T-helper 17 cell (primary cell): ENCODE results near the gene KANK4. TPM values are rescaled to one million over a fixed set of nuclear protein-coding genes. Genes with fewer than 3 reads are reported as not detected.

ENCODE experiments used
- ATAC-seq: fragments of 150-1000 bp; cut with Tn5 transposase; 2 replicates; pipeline ENCODE4 v1.10.0; 2021; ENCODE audit warnings: mild to moderate bottlenecking, moderate library complexity
- DNase-seq, 3 donors: peaks; one replicate each; pipeline versions ENCODE4 v3.0.0 to v3.0.0-alpha.2; 2020 to 2021
- H3K9me3 ChIP-seq: one replicate; pipeline ENCODE4 v1.7.0; 2013; ENCODE audit warnings: low read length, mild to moderate bottlenecking; ENCODE audit not compliant: control insufficient read depth, poor library complexity, severe bottlenecking
- H3K27ac Mint-ChIP-seq: one replicate; pipeline ENCODE4 v1.8.0; 2022; ENCODE audit warnings: mild to moderate bottlenecking, moderate library complexity, mixed read lengths
- H3K27me3 Mint-ChIP-seq: one replicate; pipeline ENCODE4 v1.8.0; 2022; ENCODE audit warnings: mixed read lengths
- H3K36me3 Mint-ChIP-seq: one replicate; pipeline ENCODE4 v1.8.0; 2022; ENCODE audit warnings: low read depth, mixed read lengths
- H3K4me1 Mint-ChIP-seq: one replicate; pipeline ENCODE4 v1.8.0; 2022; ENCODE audit warnings: mild to moderate bottlenecking, mixed read lengths
- H3K4me3 Mint-ChIP-seq: one replicate; pipeline ENCODE4 v1.8.0; 2022; ENCODE audit warnings: mild to moderate bottlenecking, moderate library complexity, mixed read lengths
- total RNA-seq, 4 donors: library from RNA in 2 of 4; stranded (reverse) in 2 of 4; gene quantifications; one replicate each; pipeline ENCODE4 v1.2.3 and lab custom pipeline; 2022 to 2026

KANK4 gene
- total RNA-seq, 2 donors from 2014 or later, result not detected

DNA sequence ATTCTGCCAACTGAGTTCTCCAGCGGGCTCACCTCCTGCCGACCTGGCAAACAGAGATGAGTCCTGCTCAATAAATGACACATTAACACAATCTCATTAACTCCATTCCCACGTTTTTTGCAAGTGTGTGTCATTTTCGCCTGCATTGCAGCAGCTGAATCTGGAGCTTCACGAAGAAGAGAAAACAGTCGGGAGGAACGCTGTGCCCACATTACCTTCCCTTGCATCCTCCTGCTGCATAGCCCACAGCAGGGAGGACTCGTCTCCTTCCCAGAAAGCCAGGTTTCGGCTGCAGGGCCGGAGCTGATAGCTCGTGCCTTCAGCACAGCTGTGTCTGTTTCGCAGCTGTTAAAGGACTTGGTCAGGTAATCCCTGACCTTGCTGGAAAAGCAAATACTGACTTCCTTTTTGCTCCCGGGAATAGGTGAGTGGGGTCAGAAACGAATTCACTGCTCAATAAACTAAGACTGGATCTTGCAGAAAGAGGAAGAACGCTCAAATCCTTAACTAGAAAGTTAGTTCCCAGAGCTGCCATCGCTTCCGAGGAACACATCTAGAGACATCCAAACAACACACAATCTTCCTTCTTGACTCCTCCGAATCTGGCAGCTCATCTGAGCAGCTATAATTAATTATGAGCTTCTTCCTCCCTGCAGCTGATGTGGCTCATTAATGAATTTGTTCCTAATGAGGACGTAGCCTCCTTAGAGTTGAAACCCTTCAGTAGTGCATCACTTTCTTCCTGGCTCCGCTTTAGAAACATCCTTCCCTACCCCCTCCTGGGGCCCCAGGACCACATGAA lies 33.0 kb downstream of the KANK4 start:
- no peaks in the 10 kb centered on the region for H3K9me3 ChIP-seq
- Mint-ChIP-seq H3K27ac (no peak overlapping the region), H3K36me3 (no peaks in the 10 kb centered on the region), H3K4me1 (peaks cover 3% of the 10 kb centered on the region), H3K27me3 (peaks cover 61% of the 10 kb centered on the region), H3K4me3 (no peak overlapping the region)
- no peak for ATAC-seq
- DNase-seq, result no peak

DNA sequence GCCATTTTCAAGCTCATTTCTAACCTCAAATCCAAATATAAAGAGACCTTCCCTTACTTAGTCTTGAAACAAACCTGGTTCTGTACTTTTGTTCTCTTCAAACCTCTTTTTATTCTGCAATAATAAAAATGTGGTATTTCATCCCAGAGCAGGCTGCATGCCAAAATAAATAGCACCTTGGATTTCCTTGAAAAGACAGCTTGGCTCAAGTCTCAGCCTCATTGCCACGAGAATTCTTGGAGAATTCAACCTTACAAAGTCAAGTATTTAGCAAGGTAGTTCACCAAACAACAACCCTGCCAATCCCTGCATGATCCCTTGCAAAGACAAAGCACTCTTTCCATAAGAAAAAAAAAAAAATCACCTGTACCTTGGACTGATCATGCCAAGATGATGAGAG lies 33.8 kb downstream of the KANK4 start:
- H3K27me3 Mint-ChIP-seq, result peaks cover 57% of the 10 kb centered on the region
- H3K36me3 Mint-ChIP-seq, result no peaks in the 10 kb centered on the region
- no peaks in the 10 kb centered on the region for H3K9me3 ChIP-seq
- no peak for DNase-seq
- ATAC-seq, result no peak
- H3K4me1 Mint-ChIP-seq, result peaks cover 3% of the 10 kb centered on the region
- no peak overlapping the region for H3K4me3 Mint-ChIP-seq
- H3K27ac Mint-ChIP-seq, result no peak overlapping the region

DNA sequence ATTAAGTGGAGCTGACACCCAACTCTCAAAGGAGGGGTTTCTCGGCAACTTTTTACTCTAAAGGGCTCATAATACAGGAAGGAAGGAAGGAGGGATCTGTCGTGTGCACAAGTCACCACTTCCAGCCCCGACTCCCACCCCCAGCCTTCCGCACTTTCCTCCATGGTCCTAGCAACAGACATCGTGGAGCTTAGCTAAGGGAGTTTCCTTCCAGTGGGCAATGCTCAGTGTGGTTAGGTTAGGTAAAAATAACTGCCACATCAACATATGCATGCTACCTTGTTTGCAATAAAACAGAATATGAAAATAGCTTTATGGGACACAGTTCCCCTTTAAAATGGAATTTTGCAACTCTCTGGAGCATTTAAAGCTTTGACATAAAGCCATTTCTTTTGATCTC lies 35.2 kb downstream of the KANK4 start:
- H3K27me3 Mint-ChIP-seq, result peaks cover 64% of the 10 kb centered on the region
- H3K9me3 ChIP-seq, result no peaks in the 10 kb centered on the region
- peaks cover 4% of the 10 kb centered on the region for H3K36me3 Mint-ChIP-seq
- H3K4me1 Mint-ChIP-seq, result peaks cover 3% of the 10 kb centered on the region
- no peak overlapping the region for H3K27ac Mint-ChIP-seq
- ATAC-seq, result no peak
- DNase-seq, result no peak
- no peak overlapping the region for H3K4me3 Mint-ChIP-seq

DNA sequence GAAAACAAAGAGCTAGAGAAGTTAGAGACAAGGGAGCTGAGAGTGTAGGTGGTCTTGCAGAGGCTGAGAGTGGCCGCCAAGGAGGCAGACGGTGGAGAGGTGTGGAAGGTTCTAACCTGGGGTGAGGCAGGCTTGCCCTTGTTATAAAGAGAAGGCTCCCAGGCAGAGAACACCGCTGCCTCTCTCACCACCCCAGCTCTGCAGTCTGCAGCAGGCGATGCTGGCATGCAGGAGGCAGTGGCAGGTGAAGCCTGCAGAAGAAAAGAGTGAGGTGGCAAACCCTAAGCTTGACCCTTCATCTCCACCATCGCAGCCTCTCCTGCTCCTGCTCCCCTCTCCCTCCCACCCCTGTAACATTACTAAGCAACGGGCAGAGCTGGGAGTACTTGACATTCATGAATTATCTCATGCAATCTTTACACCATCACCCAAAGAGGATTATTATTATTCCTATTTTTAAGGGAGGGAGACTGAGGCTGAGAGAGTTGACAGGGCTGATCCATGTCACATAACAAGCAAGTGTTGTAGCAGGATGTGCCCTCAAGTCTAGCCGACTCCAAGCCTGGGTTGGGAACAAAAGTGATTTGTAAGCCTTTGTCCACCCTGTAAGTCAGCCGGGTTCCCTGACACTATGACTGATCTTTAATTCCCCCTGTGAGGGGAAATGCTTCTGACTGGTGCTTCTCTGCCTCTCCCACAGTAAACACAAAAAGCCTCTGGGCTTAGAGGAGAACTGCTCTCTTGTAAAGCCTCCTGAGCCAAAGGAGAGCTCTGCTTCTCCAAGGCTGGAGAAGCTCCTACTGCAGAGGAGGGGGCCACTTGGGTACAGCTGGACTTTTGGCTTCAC lies 36.1 kb downstream of the KANK4 start:
- peaks cover 4% of the 10 kb centered on the region for H3K36me3 Mint-ChIP-seq
- H3K27ac Mint-ChIP-seq, result no peak overlapping the region
- peaks cover 3% of the 10 kb centered on the region for H3K4me1 Mint-ChIP-seq
- no peaks in the 10 kb centered on the region for H3K9me3 ChIP-seq
- H3K4me3 Mint-ChIP-seq, result no peak overlapping the region
- DNase-seq, result no peak
- peaks cover 65% of the 10 kb centered on the region for H3K27me3 Mint-ChIP-seq
- no peak for ATAC-seq

DNA sequence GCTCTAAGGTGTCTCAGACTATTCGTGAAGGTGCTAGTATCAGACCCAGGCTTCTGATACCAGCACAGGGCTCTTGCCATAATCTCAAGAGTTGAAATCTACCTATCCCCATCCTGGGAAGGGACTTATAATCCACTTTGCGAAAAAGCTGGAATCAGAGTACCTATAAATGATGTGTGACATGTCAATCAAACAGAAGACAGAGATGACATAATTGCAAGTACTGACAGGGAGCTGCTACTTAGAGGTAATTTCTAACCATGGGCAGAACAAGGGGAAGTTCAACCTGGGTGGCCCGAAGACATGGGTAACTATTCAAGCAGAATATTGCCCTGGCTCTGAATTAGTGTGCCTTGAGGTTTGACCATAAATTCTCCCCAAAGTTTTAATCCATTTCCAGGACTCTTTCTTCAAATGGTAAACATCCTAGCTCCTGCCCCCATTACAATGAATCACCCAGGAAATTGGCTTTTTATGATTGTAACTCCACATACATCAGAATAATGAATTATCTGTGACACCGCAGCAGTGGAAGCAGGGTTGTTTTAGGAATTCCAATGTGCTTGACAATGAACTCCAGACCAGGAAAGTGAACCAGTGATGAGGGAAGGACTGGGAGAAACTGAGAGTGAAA lies 37.2 kb downstream of the KANK4 start:
- Mint-ChIP-seq H3K4me3 (no peak overlapping the region), H3K36me3 (peaks cover 4% of the 10 kb centered on the region), H3K27ac (no peak overlapping the region), H3K27me3 (peaks cover 54% of the 10 kb centered on the region), H3K4me1 (peaks cover 3% of the 10 kb centered on the region)
- no peak for ATAC-seq
- H3K9me3 ChIP-seq, result no peaks in the 10 kb centered on the region
- no peak for DNase-seq

DNA sequence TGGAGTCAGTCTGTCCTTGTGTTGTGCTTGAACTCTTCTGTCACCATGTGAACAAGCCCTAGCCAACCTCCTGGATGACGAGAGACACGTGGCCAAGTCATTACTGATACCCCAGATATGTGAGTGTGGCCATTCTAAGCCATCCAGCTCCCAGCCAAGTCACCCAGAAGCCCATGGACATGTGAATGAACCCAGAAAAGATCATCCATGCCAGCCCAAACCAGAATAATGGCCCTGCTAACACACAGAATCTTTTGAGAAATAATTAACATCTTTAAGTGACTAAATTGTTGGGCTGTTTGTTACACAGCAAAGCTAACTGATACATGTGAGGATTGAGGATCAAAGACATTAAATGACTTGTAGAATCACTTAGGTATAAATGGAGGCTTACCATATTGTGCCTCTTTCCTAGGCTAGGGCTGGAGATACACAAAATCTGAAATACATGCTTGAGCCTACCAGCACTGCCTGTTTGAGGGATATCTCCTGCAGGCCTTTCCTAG lies 38.2 kb downstream of the KANK4 start:
- peaks cover 44% of the 10 kb centered on the region for H3K27me3 Mint-ChIP-seq
- H3K27ac Mint-ChIP-seq, result no peak overlapping the region
- no peak overlapping the region for H3K4me3 Mint-ChIP-seq
- no peaks in the 10 kb centered on the region for H3K9me3 ChIP-seq
- peaks cover 4% of the 10 kb centered on the region for H3K36me3 Mint-ChIP-seq
- no peaks in the 10 kb centered on the region for H3K4me1 Mint-ChIP-seq
- ATAC-seq (no peak), DNase-seq (no peak)

DNA sequence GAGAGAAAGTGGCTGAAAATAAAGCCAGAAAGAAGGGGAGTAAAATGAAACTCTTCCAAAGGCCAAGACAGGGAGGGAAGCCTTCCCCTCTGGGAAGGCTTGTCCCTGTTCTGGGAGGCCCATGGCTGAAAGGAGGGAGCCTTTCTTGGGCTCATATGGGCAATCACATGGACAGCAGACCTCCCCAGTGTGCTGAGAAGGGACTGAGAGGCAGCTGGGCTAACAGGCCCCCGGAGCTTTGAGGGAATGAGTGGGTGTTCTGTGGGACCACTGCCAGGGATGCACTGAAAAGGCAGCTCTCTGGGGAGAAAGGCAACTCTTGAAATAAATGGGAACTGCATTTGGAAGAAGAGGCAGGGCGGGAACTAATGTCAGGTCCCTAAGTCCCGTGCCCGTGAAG lies 39.1 kb downstream of the KANK4 start:
- Mint-ChIP-seq H3K27ac (no peak overlapping the region), H3K36me3 (peaks cover 4% of the 10 kb centered on the region), H3K4me1 (no peaks in the 10 kb centered on the region), H3K4me3 (no peak overlapping the region), H3K27me3 (peaks cover 35% of the 10 kb centered on the region)
- ATAC-seq, result no peak
- H3K9me3 ChIP-seq, result no peaks in the 10 kb centered on the region
- no peak for DNase-seq

DNA sequence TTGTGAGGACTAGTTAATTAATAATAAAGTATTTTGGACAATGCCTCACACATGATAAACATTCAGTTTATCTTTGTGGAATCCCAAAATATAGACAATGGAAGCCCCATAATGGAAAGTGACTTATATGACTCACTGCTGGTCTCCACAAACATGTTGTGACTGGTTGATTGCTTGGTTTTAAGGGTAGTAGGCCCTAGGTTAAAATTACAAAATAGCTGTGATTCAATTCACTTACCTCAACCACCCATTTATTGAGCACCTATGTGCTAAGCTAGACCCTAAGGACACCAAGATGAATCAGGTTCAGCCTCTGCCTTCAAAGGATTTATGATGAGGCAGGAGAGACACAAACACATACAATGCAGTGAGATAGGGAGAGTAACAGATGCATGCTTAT lies 42.4 kb downstream of the KANK4 start:
- peaks cover 17% of the 10 kb centered on the region for H3K27me3 Mint-ChIP-seq
- ATAC-seq, result no peak

DNA sequence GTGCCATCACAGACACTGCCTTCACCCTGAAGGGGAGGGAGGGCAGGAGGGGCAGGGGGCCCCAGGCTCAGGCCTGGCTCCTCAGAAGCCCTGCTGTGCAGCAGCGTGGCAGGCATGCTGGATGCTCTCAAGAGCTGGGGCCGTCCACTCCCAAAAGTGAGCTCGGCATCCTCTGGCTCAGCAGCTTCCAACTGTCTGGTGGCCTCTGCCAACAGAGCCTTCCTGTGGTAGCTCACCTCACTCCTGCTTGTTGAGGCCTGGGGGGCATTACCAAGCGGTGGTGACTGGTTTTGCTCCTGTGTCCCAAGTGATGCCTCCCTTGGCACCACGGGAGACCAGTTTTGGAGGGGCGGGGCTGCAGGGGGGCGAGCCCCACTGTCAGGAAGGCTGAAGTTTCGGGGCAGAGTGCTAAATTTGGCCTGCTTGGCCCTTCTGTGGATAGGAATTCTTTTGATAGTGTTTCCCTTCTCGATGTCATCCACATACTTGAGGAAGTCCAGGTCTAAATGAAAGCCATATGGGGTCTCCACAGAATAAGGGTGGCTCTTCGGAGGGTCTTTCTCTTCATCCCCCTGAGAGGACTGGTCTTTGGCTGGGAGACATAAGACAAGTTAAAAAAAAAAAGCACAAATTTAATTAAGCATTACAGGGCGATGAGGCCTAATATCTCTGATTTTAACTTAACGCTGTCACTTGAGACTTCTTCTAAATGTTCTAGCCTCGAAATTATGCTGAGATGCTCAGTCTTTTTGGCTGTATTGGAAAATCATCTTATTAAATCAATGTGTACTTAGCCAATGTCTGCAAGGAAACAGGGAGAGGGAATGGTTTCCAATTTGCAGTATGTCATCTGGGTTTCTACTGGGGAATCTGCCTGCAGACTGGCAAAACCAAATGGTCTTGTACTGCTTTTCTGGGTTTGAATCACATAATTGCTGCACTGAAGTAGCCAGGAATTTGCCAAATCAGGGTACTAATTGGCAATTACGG lies 44.4 kb downstream of the KANK4 start:
- Mint-ChIP-seq H3K36me3 (peaks cover 3% of the 10 kb centered on the region), H3K4me3 (no peak overlapping the region), H3K4me1 (peaks cover 22% of the 10 kb centered on the region), H3K27ac (no peak overlapping the region), H3K27me3 (peaks cover 12% of the 10 kb centered on the region)
- no peaks in the 10 kb centered on the region for H3K9me3 ChIP-seq
- ATAC-seq (no peak), DNase-seq (no peak)

More for the DNA sequence above, 42.4 kb downstream of the KANK4 start:
- peaks cover 4% of the 10 kb centered on the region for H3K36me3 Mint-ChIP-seq
- peaks cover 15% of the 10 kb centered on the region for H3K4me1 Mint-ChIP-seq
- no peak for DNase-seq
- H3K4me3 Mint-ChIP-seq, result no peak overlapping the region
- H3K27ac Mint-ChIP-seq, result no peak overlapping the region
- no peaks in the 10 kb centered on the region for H3K9me3 ChIP-seq

DNA sequence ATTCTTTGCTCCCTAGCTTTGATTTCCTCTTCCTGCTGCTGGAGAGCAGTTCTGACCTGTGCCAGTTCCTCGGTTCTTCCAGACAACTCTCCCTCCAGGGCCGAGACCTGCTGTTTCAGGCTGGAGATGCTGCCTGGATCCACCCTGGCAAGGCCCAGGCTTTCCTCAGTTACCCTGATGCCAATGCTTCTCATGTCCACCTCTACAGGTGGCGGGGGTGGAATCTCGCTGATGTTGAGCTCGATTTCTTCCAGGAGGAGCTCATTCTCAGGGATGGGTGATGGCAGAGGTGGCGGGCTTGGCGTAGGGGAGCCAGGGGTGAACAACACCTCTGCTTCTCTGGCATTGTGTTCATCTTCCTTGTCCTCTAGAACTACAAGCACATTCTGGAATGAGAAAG lies 45.3 kb downstream of the KANK4 start:
- no peak for ATAC-seq
- Mint-ChIP-seq H3K27ac (peak overlapping the region; percentile 90), H3K27me3 (peaks cover 4% of the 10 kb centered on the region), H3K36me3 (no peaks in the 10 kb centered on the region), H3K4me3 (no peak overlapping the region), H3K4me1 (peaks cover 25% of the 10 kb centered on the region)
- DNase-seq, result no peak
- H3K9me3 ChIP-seq, result no peaks in the 10 kb centered on the region

DNA sequence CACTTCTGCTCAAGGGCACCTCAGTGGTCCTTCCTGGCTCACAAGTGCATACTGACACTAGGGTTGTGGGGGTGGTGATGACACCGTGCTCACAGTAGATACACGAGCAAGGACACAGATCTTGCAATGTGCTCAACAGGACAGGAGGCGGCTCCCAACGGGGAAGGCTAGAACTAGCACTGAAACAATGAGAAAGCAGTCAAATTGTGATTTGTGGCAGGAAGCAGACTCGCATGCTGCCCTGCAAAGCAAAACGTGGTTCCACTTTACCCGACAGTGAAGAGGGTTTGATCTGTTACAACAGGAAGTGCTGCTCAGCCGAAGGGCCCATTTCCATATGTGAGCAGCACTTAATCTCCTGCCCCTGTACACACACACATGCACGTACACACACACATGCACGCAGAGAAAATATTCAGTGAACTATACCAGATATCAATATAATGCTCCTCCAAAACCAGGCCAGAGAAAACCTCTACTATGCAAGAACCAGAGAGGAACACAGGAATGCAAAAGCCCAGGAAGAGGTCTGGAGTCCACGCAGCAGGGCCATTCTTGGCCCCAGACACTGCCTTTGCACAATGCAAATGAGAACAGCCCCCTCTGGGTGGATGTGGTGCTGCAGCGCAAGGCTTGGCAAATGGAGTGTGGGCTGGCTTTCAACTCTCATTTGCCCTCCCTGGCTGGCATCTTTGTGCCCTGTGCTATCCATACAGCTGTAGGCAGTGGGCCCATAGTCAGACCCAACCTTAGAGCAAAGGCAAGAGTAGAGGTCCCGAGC lies 47.1 kb downstream of the KANK4 start:
- Mint-ChIP-seq H3K36me3 (no peaks in the 10 kb centered on the region), H3K27me3 (no peaks in the 10 kb centered on the region), H3K4me1 (peaks cover 25% of the 10 kb centered on the region), H3K4me3 (peak overlapping the region; percentile 76), H3K27ac (peak overlapping the region; percentile 90)
- no peaks in the 10 kb centered on the region for H3K9me3 ChIP-seq
- peak in 2 of 3 donors; percentile 10 to 13 for DNase-seq
- peak; percentile 78 for ATAC-seq

DNA sequence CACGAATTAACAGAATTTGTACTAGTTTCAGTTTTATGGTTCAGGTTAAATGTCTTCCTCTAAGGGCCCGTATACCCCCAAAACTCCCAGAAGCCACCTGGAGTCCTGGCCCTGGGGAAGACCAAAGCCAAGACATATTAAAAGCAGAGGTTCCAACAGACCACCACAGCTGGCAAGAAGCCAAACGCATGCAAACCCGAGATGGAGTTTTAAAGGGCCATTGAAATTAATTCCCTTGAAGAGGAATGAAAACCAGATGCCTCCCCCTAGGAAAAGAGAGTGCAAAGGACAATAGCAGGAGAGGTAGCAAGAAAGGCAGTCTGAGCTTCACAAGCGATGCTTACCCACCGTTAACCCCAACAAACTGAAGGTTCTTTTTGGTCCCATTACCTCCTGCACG lies 48.1 kb downstream of the KANK4 start:
- H3K27me3 Mint-ChIP-seq, result no peaks in the 10 kb centered on the region
- H3K9me3 ChIP-seq, result no peaks in the 10 kb centered on the region
- ATAC-seq (no peak), DNase-seq (no peak)
- H3K4me3 Mint-ChIP-seq, result peak overlapping the region; percentile 76
- H3K36me3 Mint-ChIP-seq, result no peaks in the 10 kb centered on the region
- H3K27ac Mint-ChIP-seq, result peak overlapping the region; percentile 90
- peaks cover 25% of the 10 kb centered on the region for H3K4me1 Mint-ChIP-seq
